ENCODE data around the gene FAM53B. TPM values are rescaled to one million over a fixed set of nuclear protein-coding genes. Genes with fewer than 3 reads are reported as not detected.

FAM53B gene
- total RNA-seq, 1 experiment from 2014 or later: 13.7 TPM

GRCh38 chr10:124609698-124610097, 134.5 kb downstream of the FAM53B start:
- intact Hi-C loops (cut with micrococcal nuclease; ENCODE audit: unreplicated experiment): no loop called here
- BruUV-seq (replicated peaks): no TSS peak
- H3K9me3 ChIP-seq: no peaks in the 10 kb centered on the region
- peaks cover 5% of the 10 kb centered on the region for H3K36me3 Mint-ChIP-seq (ENCODE audit: insufficient read depth, unreplicated experiment)
- H3K4me3 Mint-ChIP-seq (ENCODE audit: unreplicated experiment): no peak overlapping the region
- no peak overlapping the region for H3K27ac Mint-ChIP-seq (ENCODE audit: unreplicated experiment)
- no peaks in the 10 kb centered on the region for H3K27me3 Mint-ChIP-seq (ENCODE audit: insufficient read depth, unreplicated experiment)
- H3K9me3 Mint-ChIP-seq (ENCODE audit: unreplicated experiment): no peaks in the 10 kb centered on the region
- ChIA-PET POLR2A (no interaction called here), CTCF (interaction anchor here (0.7 kb wide), 1 partner anchor 115 kb away, joined by 4 read pairs; no protein-coding TSS in a partner anchor)
- TF ChIP-seq CTCF (IDR thresholded peaks at IDR 0.05; ENCODE audit: insufficient read depth in 1 of 2, low read depth in 1 of 2, low read length in 1 of 2, severe bottlenecking in 1 of 2, unreplicated experiment in 1 of 2): peak in 1 of 2 experiments; percentile 15
- no peak overlapping the region for H3K4me3 ChIP-seq (ENCODE audit: low read depth, low read length)
- H3K4me1 Mint-ChIP-seq (ENCODE audit: low read depth, unreplicated experiment): no peaks in the 10 kb centered on the region
- no peaks in the 10 kb centered on the region for H3K36me3 ChIP-seq (ENCODE audit: control insufficient read depth, insufficient read depth, low read length)
- no peaks in the 10 kb centered on the region for H3K27me3 ChIP-seq (replicated peaks; ENCODE audit: control insufficient read depth, insufficient read depth, low read length)
- no peak for DNase-seq
- no peaks in the 10 kb centered on the region for H3K4me1 ChIP-seq

GRCh38 chr10:124608093-124608721, 136.0 kb downstream of the FAM53B start:
- no TSS peak for BruUV-seq (replicated peaks)
- H3K27ac Mint-ChIP-seq (ENCODE audit: unreplicated experiment): peak overlapping the region; percentile 59
- H3K9me3 Mint-ChIP-seq (ENCODE audit: unreplicated experiment): no peaks in the 10 kb centered on the region
- Histone ChIP-seq H3K27me3 (replicated peaks; ENCODE audit: control insufficient read depth, insufficient read depth, low read length) (no peaks in the 10 kb centered on the region), H3K4me3 (ENCODE audit: low read depth, low read length) (no peak overlapping the region), H3K4me1 (no peaks in the 10 kb centered on the region), H3K36me3 (ENCODE audit: control insufficient read depth, insufficient read depth, low read length) (no peaks in the 10 kb centered on the region), H3K9me3 (no peaks in the 10 kb centered on the region)
- no peaks in the 10 kb centered on the region for H3K4me1 Mint-ChIP-seq (ENCODE audit: low read depth, unreplicated experiment)
- POLR2A ChIA-PET: interaction anchor here (0.5 kb wide), 1 partner anchor 79 kb away, joined by 6 read pairs; no protein-coding TSS in a partner anchor
- no peaks in the 10 kb centered on the region for H3K27me3 Mint-ChIP-seq (ENCODE audit: insufficient read depth, unreplicated experiment)
- DNase-seq: no peak
- intact Hi-C loops (cut with micrococcal nuclease; ENCODE audit: unreplicated experiment): no loop called here
- H3K4me3 Mint-ChIP-seq (ENCODE audit: unreplicated experiment): no peak overlapping the region
- H3K36me3 Mint-ChIP-seq (ENCODE audit: insufficient read depth, unreplicated experiment): peaks cover 5% of the 10 kb centered on the region
- TF ChIP-seq CTCF (IDR thresholded peaks at IDR 0.05; ENCODE audit: insufficient read depth in 1 of 2, low read depth in 1 of 2, low read length in 1 of 2, severe bottlenecking in 1 of 2, unreplicated experiment in 1 of 2): no peak
- CTCF ChIA-PET: no interaction called here

GRCh38 chr10:124607693-124608092, 136.5 kb downstream of the FAM53B start:
- Mint-ChIP-seq H3K9me3 (ENCODE audit: unreplicated experiment) (no peaks in the 10 kb centered on the region), H3K27me3 (ENCODE audit: insufficient read depth, unreplicated experiment) (no peaks in the 10 kb centered on the region), H3K4me1 (ENCODE audit: low read depth, unreplicated experiment) (no peaks in the 10 kb centered on the region), H3K27ac (ENCODE audit: unreplicated experiment) (peak overlapping the region; percentile 59), H3K4me3 (ENCODE audit: unreplicated experiment) (no peak overlapping the region), H3K36me3 (ENCODE audit: insufficient read depth, unreplicated experiment) (peaks cover 5% of the 10 kb centered on the region)
- no peaks in the 10 kb centered on the region for H3K9me3 ChIP-seq
- H3K27me3 ChIP-seq (replicated peaks; ENCODE audit: control insufficient read depth, insufficient read depth, low read length): no peaks in the 10 kb centered on the region
- DNase-seq: no peak
- no peaks in the 10 kb centered on the region for H3K36me3 ChIP-seq (ENCODE audit: control insufficient read depth, insufficient read depth, low read length)
- no peaks in the 10 kb centered on the region for H3K4me1 ChIP-seq
- ChIA-PET CTCF (no interaction called here), POLR2A (no interaction called here)
- TF ChIP-seq CTCF (IDR thresholded peaks at IDR 0.05; ENCODE audit: insufficient read depth in 1 of 2, low read depth in 1 of 2, low read length in 1 of 2, severe bottlenecking in 1 of 2, unreplicated experiment in 1 of 2): no peak
- intact Hi-C loops (cut with micrococcal nuclease; ENCODE audit: unreplicated experiment): no loop called here
- BruUV-seq (replicated peaks): no TSS peak
- no peak overlapping the region for H3K4me3 ChIP-seq (ENCODE audit: low read depth, low read length)
